GM18517 (cell line): ENCODE measurements around the gene TMEM178A.
"Not testable (repeated sequence)": the region's sequence is repeated elsewhere in the genome, so short reads cannot be mapped to it uniquely, and the experiment has no call there.

Experiments used
- ATAC-seq: cut with Tn5 transposase; IDR thresholded peaks from one replicate; pipeline ENCODE4 v1.9.1; 2021; ENCODE audit warnings: mild to moderate bottlenecking, moderate library complexity; ENCODE audit not compliant: unreplicated experiment

Gene TMEM178A

GRCh38 chr2:39665811-39666490, at the start of gene TMEM178A:
TSS of gene TMEM178A (plus strand) at chr2:39665917. CDS start at chr2:39665975, 58 bp downstream.
- no peak for ATAC-seq

- ATAC-seq, result no peak
Observed at GRCh38 chr2:39618236-39618635, 47.5 kb upstream of the TMEM178A start.

- ATAC-seq, result no peak
Observed at GRCh38 chr2:39618736-39619135, 47.0 kb upstream of the TMEM178A start.

GRCh38 chr2:39620067-39620466, 45.6 kb upstream of the TMEM178A start:
- no peak for ATAC-seq

- ATAC-seq, result no peak
Observed at GRCh38 chr2:39621596-39621995, 44.1 kb upstream of the TMEM178A start.

GRCh38 chr2:39622860-39623259, 42.9 kb upstream of the TMEM178A start:
- ATAC-seq, result no peak

- ATAC-seq, result no peak
Observed at GRCh38 chr2:39623917-39624316, 41.8 kb upstream of the TMEM178A start.

- no peak for ATAC-seq
Observed at GRCh38 chr2:39625193-39625926, 40.4 kb upstream of the TMEM178A start.

GRCh38 chr2:39625927-39626270, 39.8 kb upstream of the TMEM178A start:
- no peak for ATAC-seq

GRCh38 chr2:39628346-39628745, 37.4 kb upstream of the TMEM178A start:
- ATAC-seq, result not testable (repeated sequence)

GRCh38 chr2:39629646-39630045, 36.1 kb upstream of the TMEM178A start:
- no peak for ATAC-seq

- ATAC-seq, result no peak
Observed at GRCh38 chr2:39631256-39631655, 34.5 kb upstream of the TMEM178A start.

- no peak for ATAC-seq
Observed at GRCh38 chr2:39631718-39632117, 34.0 kb upstream of the TMEM178A start.

GRCh38 chr2:39632876-39633275, 32.8 kb upstream of the TMEM178A start:
- no peak for ATAC-seq

GRCh38 chr2:39636306-39636705, 29.4 kb upstream of the TMEM178A start:
- no peak for ATAC-seq

- no peak for ATAC-seq
Observed at GRCh38 chr2:39638581-39638980, 27.1 kb upstream of the TMEM178A start.

GRCh38 chr2:39640107-39640506, 25.6 kb upstream of the TMEM178A start:
- ATAC-seq, result no peak

GRCh38 chr2:39640681-39641080, 25.0 kb upstream of the TMEM178A start:
- no peak for ATAC-seq

- no peak for ATAC-seq
Observed at GRCh38 chr2:39641635-39642034, 24.1 kb upstream of the TMEM178A start.

- ATAC-seq, result no peak
Observed at GRCh38 chr2:39642051-39642718, 23.5 kb upstream of the TMEM178A start.

- ATAC-seq, result no peak
Observed at GRCh38 chr2:39645826-39646225, 19.9 kb upstream of the TMEM178A start.

GRCh38 chr2:39646267-39646666, 19.4 kb upstream of the TMEM178A start:
- no peak for ATAC-seq
